ENCODE results near the gene NACAD. TPM values are rescaled to one million over a fixed set of nuclear protein-coding genes. Genes with fewer than 3 reads are reported as not detected.

NACAD gene
- polyA plus RNA-seq, 1 donor = 7.2 TPM

DNA sequence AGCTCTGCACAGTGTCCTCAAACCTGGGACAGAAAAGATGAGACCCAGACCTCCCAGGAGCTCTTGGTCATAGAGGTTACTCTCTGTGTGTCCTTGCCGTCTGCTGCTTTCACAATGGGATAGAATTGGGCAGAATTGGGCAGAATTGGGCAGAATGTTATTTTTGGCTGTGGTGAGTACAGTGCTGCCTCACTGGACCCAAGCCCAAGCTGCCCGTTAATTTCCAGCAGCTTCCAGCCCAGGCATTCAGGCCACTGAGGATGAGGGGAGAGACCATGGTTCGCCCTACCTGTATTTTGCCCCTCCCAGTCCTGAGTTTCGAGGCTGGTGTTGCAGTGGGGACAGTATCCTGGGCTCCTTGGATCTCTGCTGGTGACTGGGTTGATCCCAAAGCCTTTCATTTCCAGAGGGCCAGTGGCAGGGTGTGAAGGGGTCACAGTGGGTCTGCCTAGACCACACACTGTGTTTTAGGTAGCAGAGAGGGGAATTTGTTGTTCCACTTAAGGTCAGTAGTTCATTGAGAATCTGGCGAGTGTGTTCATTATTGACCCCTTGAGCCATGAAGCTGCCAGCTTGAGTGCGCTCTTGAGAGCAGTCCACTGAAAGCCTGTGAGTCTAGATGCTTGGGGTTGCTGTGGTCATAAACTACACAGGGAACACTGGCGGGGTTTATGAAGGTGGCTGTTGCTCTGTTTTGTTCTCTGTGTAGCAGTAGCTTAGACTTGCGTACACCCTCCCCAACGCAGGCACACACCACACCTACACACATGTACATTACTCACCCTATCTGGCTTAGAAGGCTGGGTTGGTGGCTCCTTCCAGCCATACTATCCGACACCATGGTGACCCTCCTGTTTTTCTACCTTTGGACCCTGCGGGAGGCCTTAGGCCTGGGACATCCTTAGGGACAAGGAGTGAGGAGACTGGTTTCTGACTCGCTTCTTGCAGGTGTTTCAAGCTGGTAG is 23.5 kb downstream of the NACAD start:
- H3K27me3 ChIP-seq (ENCODE audit: control insufficient read depth, insufficient read depth, low read length) = no peaks in the 10 kb centered on the region
- H3K4me3 ChIP-seq (ENCODE audit: low read length) = no peak overlapping the region
- no peaks in the 10 kb centered on the region for H3K9me3 ChIP-seq (ENCODE audit: control insufficient read depth, low read depth, low read length)
- no peaks in the 10 kb centered on the region for H3K4me1 ChIP-seq (ENCODE audit: control insufficient read depth, insufficient read depth, low read length)
- no peak for DNase-seq
- WGBS (ENCODE audit: insufficient coverage, low lambda C conversion rate) = no CpG with 5 or more reads among the region's 12 CpGs
- peaks cover 66% of the 10 kb centered on the region for H3K36me3 ChIP-seq (ENCODE audit: control insufficient read depth, insufficient read depth, low read length)
- H3K27ac ChIP-seq (ENCODE audit: low read length) = no peak overlapping the region

DNA sequence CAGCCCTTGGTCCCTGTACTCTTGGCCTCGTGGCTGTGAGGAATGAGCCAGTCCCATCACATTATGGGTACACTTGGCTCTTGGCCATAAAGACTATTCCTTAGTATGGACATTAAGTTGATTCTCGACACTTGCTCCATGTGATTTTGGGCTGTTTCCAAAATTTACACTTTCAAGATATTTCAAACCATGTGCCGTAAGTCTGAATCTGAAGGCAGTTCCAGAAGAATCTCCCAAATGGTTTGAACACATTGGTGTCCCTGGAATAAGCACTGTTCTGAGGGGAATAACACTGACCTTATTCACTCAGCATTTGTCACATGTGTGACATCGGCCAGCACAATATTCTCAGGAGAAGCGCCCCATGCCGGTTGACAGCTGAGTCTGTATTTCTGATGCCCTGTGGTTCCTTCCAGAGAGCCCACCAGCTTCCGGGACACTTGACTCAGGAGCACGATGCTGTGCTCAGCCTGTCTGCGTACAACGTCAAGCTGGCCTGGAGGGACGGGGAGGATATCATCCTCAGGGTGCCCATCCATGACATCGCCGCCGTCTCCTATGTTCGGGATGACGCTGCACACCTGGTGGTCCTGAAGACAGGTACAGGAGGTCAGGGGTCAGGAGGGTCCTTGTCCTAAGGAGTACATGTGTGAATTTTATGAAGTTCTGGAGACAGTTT is 24.6 kb downstream of the NACAD start:
- H3K4me3 ChIP-seq (ENCODE audit: low read length) = no peak overlapping the region
- H3K4me1 ChIP-seq (ENCODE audit: control insufficient read depth, insufficient read depth, low read length) = no peaks in the 10 kb centered on the region
- no peaks in the 10 kb centered on the region for H3K9me3 ChIP-seq (ENCODE audit: control insufficient read depth, low read depth, low read length)
- no peak for DNase-seq
- no CpG with 5 or more reads among the region's 16 CpGs for WGBS (ENCODE audit: insufficient coverage, low lambda C conversion rate)
- no peak overlapping the region for H3K27ac ChIP-seq (ENCODE audit: low read length)
- H3K27me3 ChIP-seq (ENCODE audit: control insufficient read depth, insufficient read depth, low read length) = no peaks in the 10 kb centered on the region
- H3K36me3 ChIP-seq (ENCODE audit: control insufficient read depth, insufficient read depth, low read length) = peaks cover 55% of the 10 kb centered on the region

DNA sequence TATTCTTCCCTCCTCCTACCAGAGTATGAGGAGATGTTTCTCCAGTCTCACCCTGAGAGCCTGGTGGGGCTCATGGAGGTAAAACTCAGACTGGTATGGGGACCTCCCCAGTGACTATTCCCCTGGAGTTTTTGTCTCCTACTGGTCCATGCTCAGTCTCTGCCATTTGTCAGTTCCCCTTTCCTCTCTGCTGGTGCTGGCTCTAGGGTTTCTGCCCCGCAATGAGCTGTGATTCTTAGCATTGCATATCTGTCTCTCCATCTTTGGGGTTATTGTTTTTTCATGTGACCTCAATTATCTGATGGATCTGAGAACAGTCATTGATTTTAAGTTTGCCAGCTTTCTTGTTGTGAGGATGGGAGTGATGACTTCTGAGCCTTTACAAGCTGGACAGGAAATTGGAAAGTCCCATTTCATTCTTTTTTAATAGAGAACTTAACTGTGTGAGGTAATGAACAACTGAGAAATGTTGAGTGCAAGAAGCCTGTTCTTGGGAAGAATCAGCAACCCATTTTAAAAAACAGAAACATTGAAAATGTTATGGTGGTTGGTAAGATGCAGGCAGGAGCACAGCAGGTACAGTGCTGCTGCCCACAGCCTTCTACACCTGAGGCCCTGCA is 26.9 kb downstream of the NACAD start:
- H3K4me3 ChIP-seq (ENCODE audit: low read length) = no peak overlapping the region
- no peaks in the 10 kb centered on the region for H3K4me1 ChIP-seq (ENCODE audit: control insufficient read depth, insufficient read depth, low read length)
- no peaks in the 10 kb centered on the region for H3K9me3 ChIP-seq (ENCODE audit: control insufficient read depth, low read depth, low read length)
- no CpG with 5 or more reads among the region's 1 CpG for WGBS (ENCODE audit: insufficient coverage, low lambda C conversion rate)
- no peaks in the 10 kb centered on the region for H3K27me3 ChIP-seq (ENCODE audit: control insufficient read depth, insufficient read depth, low read length)
- H3K27ac ChIP-seq (ENCODE audit: low read length) = no peak overlapping the region
- no peak for DNase-seq
- peaks cover 36% of the 10 kb centered on the region for H3K36me3 ChIP-seq (ENCODE audit: control insufficient read depth, insufficient read depth, low read length)

DNA sequence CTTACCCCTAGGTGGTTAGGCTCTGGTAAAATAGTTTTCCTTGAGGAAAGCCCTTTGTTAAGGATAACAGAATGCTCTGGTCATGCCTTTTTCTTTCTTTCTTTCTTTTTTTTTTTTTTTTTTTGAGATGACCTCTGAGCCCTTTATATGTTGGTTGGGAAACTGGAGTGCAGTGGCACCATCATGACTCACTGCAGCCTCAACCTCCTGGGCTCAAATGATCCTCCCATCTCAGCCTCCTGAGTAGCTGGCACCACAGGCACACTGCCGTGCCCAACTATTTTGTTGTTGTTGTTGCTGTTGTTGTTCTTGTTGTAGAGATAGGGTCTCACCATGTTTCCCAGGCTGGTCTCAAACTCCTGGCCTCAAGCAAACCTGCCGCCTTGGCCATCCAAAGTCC is 27.4 kb downstream of the NACAD start:
- no CpG with 5 or more reads among the region's 2 CpGs for WGBS (ENCODE audit: insufficient coverage, low lambda C conversion rate)
- peaks cover 34% of the 10 kb centered on the region for H3K36me3 ChIP-seq (ENCODE audit: control insufficient read depth, insufficient read depth, low read length)
- no peak overlapping the region for H3K4me3 ChIP-seq (ENCODE audit: low read length)

DNA sequence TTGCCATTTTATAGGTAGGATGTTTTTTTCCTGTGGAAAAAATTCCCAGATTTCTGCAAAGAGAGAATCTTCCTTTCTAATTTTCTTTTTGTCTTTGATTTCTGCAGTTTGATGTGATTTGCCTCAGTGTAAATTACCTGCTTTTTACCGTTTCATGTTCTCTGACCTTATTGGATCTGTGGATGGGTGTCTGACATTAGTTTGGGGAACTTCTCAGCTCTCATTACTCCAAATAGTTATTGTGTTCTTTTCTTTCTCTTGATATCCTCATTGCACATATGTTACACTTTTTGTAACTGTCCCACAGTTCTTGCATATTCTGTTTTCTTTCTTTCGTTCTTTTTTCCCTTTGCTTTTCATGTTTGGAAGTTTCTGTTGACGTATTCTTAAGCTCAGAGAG is 28.5 kb downstream of the NACAD start:
- no peak for DNase-seq
- H3K4me3 ChIP-seq (ENCODE audit: low read length) = no peak overlapping the region
- no peaks in the 10 kb centered on the region for H3K27me3 ChIP-seq (ENCODE audit: control insufficient read depth, insufficient read depth, low read length)
- H3K27ac ChIP-seq (ENCODE audit: low read length) = no peak overlapping the region
- WGBS (ENCODE audit: insufficient coverage, low lambda C conversion rate) = 87% methylated on average over 3 of the region's 3 CpGs
- no peaks in the 10 kb centered on the region for H3K9me3 ChIP-seq (ENCODE audit: control insufficient read depth, low read depth, low read length)
- no peaks in the 10 kb centered on the region for H3K4me1 ChIP-seq (ENCODE audit: control insufficient read depth, insufficient read depth, low read length)
- H3K36me3 ChIP-seq (ENCODE audit: control insufficient read depth, insufficient read depth, low read length) = peaks cover 24% of the 10 kb centered on the region

More for the DNA sequence above, 27.4 kb downstream of the NACAD start:
- no peaks in the 10 kb centered on the region for H3K4me1 ChIP-seq (ENCODE audit: control insufficient read depth, insufficient read depth, low read length)
- no peak for DNase-seq
- no peaks in the 10 kb centered on the region for H3K9me3 ChIP-seq (ENCODE audit: control insufficient read depth, low read depth, low read length)
- H3K27me3 ChIP-seq (ENCODE audit: control insufficient read depth, insufficient read depth, low read length) = no peaks in the 10 kb centered on the region
- H3K27ac ChIP-seq (ENCODE audit: low read length) = no peak overlapping the region

- H3K9me3 ChIP-seq (ENCODE audit: control insufficient read depth, low read depth, low read length) = no peaks in the 10 kb centered on the region
- no CpG with 5 or more reads among the region's 5 CpGs for WGBS (ENCODE audit: insufficient coverage, low lambda C conversion rate)
- peaks cover 6% of the 10 kb centered on the region for H3K36me3 ChIP-seq (ENCODE audit: control insufficient read depth, insufficient read depth, low read length)
- H3K27ac ChIP-seq (ENCODE audit: low read length) = no peak overlapping the region
- H3K4me3 ChIP-seq (ENCODE audit: low read length) = no peak overlapping the region
- H3K27me3 ChIP-seq (ENCODE audit: control insufficient read depth, insufficient read depth, low read length) = no peaks in the 10 kb centered on the region
- no peak for DNase-seq
- H3K4me1 ChIP-seq (ENCODE audit: control insufficient read depth, insufficient read depth, low read length) = no peaks in the 10 kb centered on the region
Measured at GRCh38 chr7:45057878-45058277, 30.9 kb downstream of the NACAD start.

- Histone ChIP-seq H3K36me3 (ENCODE audit: control insufficient read depth, insufficient read depth, low read length) (peaks cover 8% of the 10 kb centered on the region), H3K4me1 (ENCODE audit: control insufficient read depth, insufficient read depth, low read length) (no peaks in the 10 kb centered on the region), H3K27me3 (ENCODE audit: control insufficient read depth, insufficient read depth, low read length) (no peaks in the 10 kb centered on the region), H3K4me3 (ENCODE audit: low read length) (no peak overlapping the region), H3K9me3 (ENCODE audit: control insufficient read depth, low read depth, low read length) (no peaks in the 10 kb centered on the region), H3K27ac (ENCODE audit: low read length) (no peak overlapping the region)
- no peak for DNase-seq
- 100% methylated on average over 2 of the region's 5 CpGs for WGBS (ENCODE audit: insufficient coverage, low lambda C conversion rate)
Measured at GRCh38 chr7:45055594-45056219, 33.1 kb downstream of the NACAD start.

- Histone ChIP-seq H3K4me1 (ENCODE audit: control insufficient read depth, insufficient read depth, low read length) (no peaks in the 10 kb centered on the region), H3K36me3 (ENCODE audit: control insufficient read depth, insufficient read depth, low read length) (peaks cover 10% of the 10 kb centered on the region), H3K4me3 (ENCODE audit: low read length) (no peak overlapping the region), H3K27ac (ENCODE audit: low read length) (no peak overlapping the region), H3K9me3 (ENCODE audit: control insufficient read depth, low read depth, low read length) (no peaks in the 10 kb centered on the region), H3K27me3 (ENCODE audit: control insufficient read depth, insufficient read depth, low read length) (no peaks in the 10 kb centered on the region)
- DNase-seq = no peak
- 100% methylated on average over 1 of the region's 5 CpGs for WGBS (ENCODE audit: insufficient coverage, low lambda C conversion rate)
Measured at GRCh38 chr7:45055016-45055415, 33.8 kb downstream of the NACAD start.

- H3K9me3 ChIP-seq (ENCODE audit: control insufficient read depth, low read depth, low read length) = no peaks in the 10 kb centered on the region
- peaks cover 11% of the 10 kb centered on the region for H3K36me3 ChIP-seq (ENCODE audit: control insufficient read depth, insufficient read depth, low read length)
- H3K27ac ChIP-seq (ENCODE audit: low read length) = no peak overlapping the region
- no peak for DNase-seq
- H3K27me3 ChIP-seq (ENCODE audit: control insufficient read depth, insufficient read depth, low read length) = no peaks in the 10 kb centered on the region
- no CpG with 5 or more reads among the region's 3 CpGs for WGBS (ENCODE audit: insufficient coverage, low lambda C conversion rate)
- no peaks in the 10 kb centered on the region for H3K4me1 ChIP-seq (ENCODE audit: control insufficient read depth, insufficient read depth, low read length)
- no peak overlapping the region for H3K4me3 ChIP-seq (ENCODE audit: low read length)
Measured at GRCh38 chr7:45054442-45054841, 34.3 kb downstream of the NACAD start.

DNA sequence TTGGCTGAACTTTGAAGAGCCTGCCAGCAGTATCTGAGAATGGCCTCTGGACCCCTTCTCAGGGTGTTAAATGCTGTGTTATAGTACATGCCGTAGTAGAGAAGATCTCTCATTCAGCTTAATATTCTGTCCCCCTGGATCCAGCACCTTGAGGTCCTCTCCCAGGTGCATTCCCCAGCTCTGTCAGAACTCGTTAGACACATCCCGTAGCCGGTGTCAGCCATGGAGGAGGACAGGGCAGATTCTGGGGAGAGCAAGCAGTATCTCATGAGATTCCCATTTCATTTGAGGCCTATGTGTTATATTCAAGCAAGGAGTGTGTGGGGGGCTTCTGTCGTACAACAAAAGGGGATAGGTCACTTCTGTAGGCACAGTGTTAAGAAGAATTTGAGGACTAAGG is 34.8 kb downstream of the NACAD start:
- no peak overlapping the region for H3K27ac ChIP-seq (ENCODE audit: low read length)
- H3K9me3 ChIP-seq (ENCODE audit: control insufficient read depth, low read depth, low read length) = no peaks in the 10 kb centered on the region
- H3K27me3 ChIP-seq (ENCODE audit: control insufficient read depth, insufficient read depth, low read length) = no peaks in the 10 kb centered on the region
- H3K4me1 ChIP-seq (ENCODE audit: control insufficient read depth, insufficient read depth, low read length) = no peaks in the 10 kb centered on the region
- peaks cover 11% of the 10 kb centered on the region for H3K36me3 ChIP-seq (ENCODE audit: control insufficient read depth, insufficient read depth, low read length)
- no CpG with 5 or more reads among the region's 5 CpGs for WGBS (ENCODE audit: insufficient coverage, low lambda C conversion rate)
- no peak for DNase-seq
- H3K4me3 ChIP-seq (ENCODE audit: low read length) = no peak overlapping the region
